ENCODE data around the gene MYO7A.

DNA sequence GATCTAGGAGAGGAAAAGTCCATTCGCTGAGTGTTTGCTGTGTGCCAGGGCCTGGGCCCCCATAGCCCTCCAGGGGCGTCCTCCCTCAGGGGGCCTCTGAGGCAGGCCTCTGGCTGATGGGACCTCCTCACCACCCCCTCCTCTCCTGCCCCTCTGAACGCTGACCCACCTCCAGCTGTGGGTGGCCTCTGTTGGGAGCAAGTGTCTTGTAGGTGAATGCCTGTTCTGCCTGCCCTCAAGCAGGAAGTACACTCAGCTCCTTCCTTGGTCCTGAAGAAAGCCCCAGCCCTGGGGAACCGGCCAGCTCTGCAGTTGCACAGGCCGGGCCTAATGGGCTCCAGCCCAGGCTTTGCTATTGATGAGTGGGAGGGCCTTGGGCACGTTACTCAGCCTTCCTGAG, 3.5 kb downstream of the MYO7A start:
- no peak for TF ChIP-seq CTCF (IDR thresholded peaks at IDR 0.05)
- TF ChIP-seq POLR2A (IDR thresholded peaks at IDR 0.05), result no peak

All from body of pancreas (tissue), 4 donors.